Kidney (tissue), 14 donors: ENCODE data around the gene HOXD11. TPM values are rescaled to one million over a fixed set of nuclear protein-coding genes. Genes with fewer than 3 reads are reported as not detected.

Experiments used
- DNase-seq, 5 donors: peaks; one replicate each; pipeline ENCODE4 v3.0.0-alpha.2; 2013 to 2020
- FAIRE-seq: peaks from 2 replicates; lab custom pipeline; 2012; peaks lifted over from hg19 to GRCh38; lab: Jason Lieb, UNC
- H3K27ac ChIP-seq, 2 donors: one replicate each; pipeline ENCODE4 v1.7.0; 2013; ENCODE audit warnings: low read depth in 2 of 2, low read length in 2 of 2, inconsistent platforms in 1 of 2
- H3K27me3 ChIP-seq: one replicate; pipeline ENCODE4 v1.7.1; 2013; ENCODE audit warnings: low read length, inconsistent platforms; ENCODE audit not compliant: control insufficient read depth, insufficient read depth
- H3K36me3 ChIP-seq, 3 donors: one replicate each; pipeline versions ENCODE4 v1.7.0 to v1.7.1; 2013; ENCODE audit warnings: low read length in 3 of 3, control low read depth in 1 of 3, inconsistent platforms in 1 of 3; ENCODE audit not compliant: insufficient read depth in 3 of 3, control insufficient read depth in 2 of 3
- H3K4me1 ChIP-seq, 3 donors: one replicate each; pipeline versions ENCODE4 v1.7.0 to v1.7.1; 2013; ENCODE audit warnings: low read length in 3 of 3, inconsistent platforms in 1 of 3, low read depth in 1 of 3; ENCODE audit not compliant: control insufficient read depth in 2 of 3, insufficient read depth in 2 of 3
- H3K4me3 ChIP-seq, 3 donors: one replicate each; pipeline versions ENCODE4 v1.7.0 to v1.8.1; 2013; ENCODE audit warnings: low read length in 3 of 3, control low read depth in 1 of 3, inconsistent platforms in 1 of 3
- H3K9ac ChIP-seq, 3 donors: one replicate each; pipeline versions ENCODE4 v1.7.0 to v1.7.1; 2013; ENCODE audit warnings: low read length in 3 of 3, control low read depth in 1 of 3, inconsistent platforms in 1 of 3
- H3K9me3 ChIP-seq, 3 donors: one replicate each; pipeline versions ENCODE4 v1.7.0 to v1.7.1; 2013; ENCODE audit warnings: low read length in 3 of 3, control low read depth in 1 of 3, inconsistent platforms in 1 of 3; ENCODE audit not compliant: control insufficient read depth in 2 of 3, insufficient read depth in 1 of 3
- intact Hi-C: fragments of 100-400 bp; cut with DNase I; formaldehyde crosslinking; loops from one replicate; pipeline ENCODE4 v1.11.1; 2022
- polyA plus RNA-seq: library from polyadenylated mRNA; stranded (reverse); fragments of 350-450 nt; fragmentation: Illumina TruSeq; extraction: RNeasy Lipid Tissue Mini Kit (QIAGEN cat#74804); gene quantifications from one replicate; pipeline ENCODE4 v1.2.3, GENCODE V29; 2014; ENCODE audit warnings: low read depth, low replicate concordance; ENCODE audit not compliant: insufficient read depth
- total RNA-seq: library from RNA; stranded (reverse); fragmentation: NEBNext Ultra II Directional; extraction: Animal tissue kit (Norgen Biotek cat#: 25700); gene quantifications from one replicate; pipeline ENCODE4 v1.2.1, GENCODE V29; 2021
- TF ChIP-seq, protein P1 (sequence below): IDR thresholded peaks from 3 replicates; pipeline ENCODE4 v1.5.1; 2012; ENCODE audit warnings: mild to moderate bottlenecking, moderate library complexity, borderline replicate concordance; ENCODE audit not compliant: insufficient read depth; ENCODE audit errors: extremely low read depth
- donor health status: control.
- donor health status: control.
- donor health status: control.
- donor health status: control.
- donor health status: control.
- donor health status: DM: yes; HTN: yes; CAD: no.
- donor health status: Normal renal cell carcinoma (clear cell type).

The HOXD11 gene
- total and polyA plus RNA-seq, 2 donors from 2014 or later: 5.8 to 15.9 TPM

GRCh38 chr2:176109192-176109901, 2.3 kb downstream of the HOXD11 start:
- peak overlapping the region; percentile 85 to 92 for H3K27ac ChIP-seq
- peak in 4 of 5 donors; percentile 38 to 57 (median 50) for DNase-seq
- H3K27me3 ChIP-seq: no peaks in the 10 kb centered on the region
- TF ChIP-seq, protein P1, sequence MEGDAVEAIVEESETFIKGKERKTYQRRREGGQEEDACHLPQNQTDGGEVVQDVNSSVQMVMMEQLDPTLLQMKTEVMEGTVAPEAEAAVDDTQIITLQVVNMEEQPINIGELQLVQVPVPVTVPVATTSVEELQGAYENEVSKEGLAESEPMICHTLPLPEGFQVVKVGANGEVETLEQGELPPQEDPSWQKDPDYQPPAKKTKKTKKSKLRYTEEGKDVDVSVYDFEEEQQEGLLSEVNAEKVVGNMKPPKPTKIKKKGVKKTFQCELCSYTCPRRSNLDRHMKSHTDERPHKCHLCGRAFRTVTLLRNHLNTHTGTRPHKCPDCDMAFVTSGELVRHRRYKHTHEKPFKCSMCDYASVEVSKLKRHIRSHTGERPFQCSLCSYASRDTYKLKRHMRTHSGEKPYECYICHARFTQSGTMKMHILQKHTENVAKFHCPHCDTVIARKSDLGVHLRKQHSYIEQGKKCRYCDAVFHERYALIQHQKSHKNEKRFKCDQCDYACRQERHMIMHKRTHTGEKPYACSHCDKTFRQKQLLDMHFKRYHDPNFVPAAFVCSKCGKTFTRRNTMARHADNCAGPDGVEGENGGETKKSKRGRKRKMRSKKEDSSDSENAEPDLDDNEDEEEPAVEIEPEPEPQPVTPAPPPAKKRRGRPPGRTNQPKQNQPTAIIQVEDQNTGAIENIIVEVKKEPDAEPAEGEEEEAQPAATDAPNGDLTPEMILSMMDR: no peak
- H3K9ac ChIP-seq: peak overlapping the region; percentile 5 to 91 (median 89)
- H3K36me3 ChIP-seq: peaks cover 0 to 5% (median 0%) of the 10 kb centered on the region in 3 donors
- intact Hi-C loops: no loop called here
- peak overlapping the region; percentile 55 to 89 (median 69) for H3K4me3 ChIP-seq
- FAIRE-seq: no peak
- no peaks in the 10 kb centered on the region for H3K9me3 ChIP-seq
- H3K4me1 ChIP-seq: peaks cover 0 to 5% (median 0%) of the 10 kb centered on the region in 3 donors

GRCh38 chr2:176109946-176110345, 2.9 kb downstream of the HOXD11 start:
- FAIRE-seq (no peak), DNase-seq (peak in 3 of 5 donors; percentile 72 to 80 (median 76))
- Histone ChIP-seq H3K9ac (peak overlapping the region; percentile 22 to 91 (median 89)), H3K36me3 (peaks cover 0 to 5% (median 0%) of the 10 kb centered on the region in 3 donors), H3K27me3 (no peaks in the 10 kb centered on the region), H3K9me3 (no peaks in the 10 kb centered on the region), H3K4me1 (peaks cover 0 to 3% (median 0%) of the 10 kb centered on the region in 3 donors), H3K27ac (peak overlapping the region; percentile 85 to 92), H3K4me3 (peak overlapping the region; percentile 54 to 89 (median 69))
- TF ChIP-seq, protein P1: no peak
- intact Hi-C loops: no loop called here

DNA sequence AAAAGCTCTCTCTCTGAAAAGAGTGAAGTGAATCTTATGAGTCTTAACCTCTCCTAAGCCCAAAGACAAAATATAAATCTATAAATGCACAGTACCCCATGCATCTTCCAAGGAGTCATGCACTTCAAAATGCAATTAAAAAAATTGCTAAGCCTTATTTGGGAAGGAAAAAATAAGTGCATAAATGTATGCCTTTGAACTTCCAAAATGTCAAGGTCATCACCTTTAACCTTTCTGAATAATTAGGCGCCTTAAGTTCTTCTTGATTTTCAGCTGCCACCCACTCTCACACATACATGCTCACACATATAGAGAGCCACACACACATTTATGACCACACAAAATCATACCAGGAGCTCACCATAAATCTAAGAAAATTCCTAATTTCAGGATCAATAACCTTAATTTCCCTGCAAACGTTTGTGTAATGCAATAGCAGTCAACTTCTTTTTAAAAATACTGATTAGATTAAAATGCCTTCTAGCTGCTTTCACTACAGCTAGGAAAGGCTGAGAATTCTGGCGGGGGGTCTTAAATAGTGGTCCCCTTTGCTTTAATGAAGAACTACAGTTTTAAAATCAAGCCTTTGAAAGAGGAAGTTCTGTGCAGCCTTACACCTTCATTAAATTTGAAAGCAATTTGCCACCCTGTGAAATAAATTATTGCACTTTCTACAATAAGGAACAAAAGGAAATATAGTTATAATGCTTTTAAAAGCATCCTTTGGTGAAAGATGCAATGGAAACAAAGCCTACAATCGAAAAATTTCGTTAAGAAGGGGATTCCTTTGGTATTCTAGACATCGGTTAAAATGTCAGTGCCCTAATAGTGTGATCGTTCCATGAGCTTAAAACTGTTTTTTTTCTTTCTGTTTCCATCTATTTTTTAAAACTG, 3.6 kb downstream of the HOXD11 start:
- Histone ChIP-seq H3K36me3 (peaks cover 0 to 5% (median 0%) of the 10 kb centered on the region in 3 donors), H3K27me3 (no peaks in the 10 kb centered on the region), H3K4me3 (peak overlapping the region; percentile 54 to 89 (median 69)), H3K9ac (peak overlapping the region; percentile 37 to 91 (median 89)), H3K27ac (peak overlapping the region; percentile 85 to 92), H3K9me3 (no peaks in the 10 kb centered on the region), H3K4me1 (peaks cover 0 to 3% (median 0%) of the 10 kb centered on the region in 3 donors)
- peak in 2 of 5 donors; percentile 61 to 76 for DNase-seq
- TF ChIP-seq, protein P1: no peak
- intact Hi-C loops: no loop called here
- no peak for FAIRE-seq
